Neural cell (in vitro differentiated cells): ENCODE results near the gene PTPRC. TPM values are rescaled to one million over a fixed set of nuclear protein-coding genes. Genes with fewer than 3 reads are reported as not detected.

Experiments used
- H2AFZ ChIP-seq: fragments of 200-600, 300-800 bp; sonication (generic), shearing (Covaris generic); 2 replicates; pipeline ENCODE4 v1.6.0; 2014; ENCODE audit warnings: low read depth, mild to moderate bottlenecking, antibody characterized with exemption, low read length, moderate library complexity
- H3F3A ChIP-seq: fragments of 200-600 bp; shearing (Covaris generic); 2 replicates; pipeline ENCODE4 v1.6.1; 2016; ENCODE audit warnings: mild to moderate bottlenecking, moderate library complexity, mixed read lengths, antibody characterized with exemption, low read length; ENCODE audit not compliant: insufficient read depth, poor library complexity, severe bottlenecking
- H3K27ac ChIP-seq: fragments of 200-600, 300-800 bp; sonication (generic), shearing (Covaris generic); 2 replicates; pipeline ENCODE4 v1.5.1; 2014; ENCODE audit warnings: mild to moderate bottlenecking, low read length, moderate library complexity
- H3K27me3 ChIP-seq: fragments of 300-800, 200-600 bp; sonication (generic), shearing (Covaris generic); 2 replicates; pipeline ENCODE4 v1.6.0; 2014; ENCODE audit warnings: mild to moderate bottlenecking, low read depth, low read length, moderate library complexity; ENCODE audit not compliant: insufficient read depth
- H3K36me3 ChIP-seq: fragments of 300-800, 200-600 bp; sonication (generic), shearing (Covaris generic); 2 replicates; pipeline ENCODE4 v1.5.1; 2014; ENCODE audit warnings: mild to moderate bottlenecking, antibody characterized with exemption, low read length, moderate library complexity; ENCODE audit not compliant: insufficient read depth
- H3K4me2 ChIP-seq: fragments of 300-800, 200-600 bp; sonication (generic), shearing (Covaris generic); 2 replicates; pipeline ENCODE4 v1.6.0; 2014; ENCODE audit warnings: mild to moderate bottlenecking, low read length
- H3K4me3 ChIP-seq: fragments of 300-800, 200-600 bp; sonication (generic), shearing (Covaris generic); 2 replicates; pipeline ENCODE4 v1.5.1; 2014; ENCODE audit warnings: mild to moderate bottlenecking, low read length, moderate library complexity
- H3K79me2 ChIP-seq: fragments of 200-600 bp; shearing (Covaris generic); replicated peaks from 2 replicates; pipeline ENCODE4 v1.6.0; 2014; ENCODE audit warnings: mild to moderate bottlenecking, low read length, moderate library complexity; ENCODE audit not compliant: insufficient read depth
- H3K9ac ChIP-seq: fragments of 300-800, 200-600 bp; sonication (generic), shearing (Covaris generic); 2 replicates; pipeline ENCODE4 v1.6.1; 2016; ENCODE audit warnings: mild to moderate bottlenecking, low read length, mixed read lengths
- H3K9me2 ChIP-seq: fragments of 200-600 bp; shearing (Covaris generic); 2 replicates; pipeline ENCODE4 v1.6.1; 2016; ENCODE audit warnings: mild to moderate bottlenecking, low read length, mixed read lengths; ENCODE audit not compliant: insufficient read depth
- H3K9me3 ChIP-seq: fragments of 200-600, 300-800 bp; sonication (generic), shearing (Covaris generic); 2 replicates; pipeline ENCODE4 v1.6.1; 2016; ENCODE audit warnings: mild to moderate bottlenecking, mixed run types, low read length, moderate library complexity, mixed read lengths
- H4K20me1 ChIP-seq: fragments of 200-600 bp; shearing (Covaris generic); 2 replicates; pipeline ENCODE4 v1.6.1; 2016; ENCODE audit warnings: mild to moderate bottlenecking, mixed run types; ENCODE audit not compliant: insufficient read depth
- CTCF ChIP-seq: fragments of 450-650 bp; IDR thresholded peaks from 2 replicates; pipeline ENCODE4 v1.5.1; 2014; ENCODE audit warnings: antibody characterized with exemption, mild to moderate bottlenecking, moderate library complexity; ENCODE audit not compliant: poor library complexity, severe bottlenecking
- EP300 ChIP-seq: fragments of 450-650 bp; conservative IDR thresholded peaks from 2 replicates; pipeline ENCODE4 v1.6.1; 2014; ENCODE audit warnings: antibody characterized with exemption, mild to moderate bottlenecking, moderate library complexity; ENCODE audit not compliant: poor library complexity, severe bottlenecking
- EZH2 ChIP-seq: fragments of 200-600, 300-800 bp; shearing (Covaris generic), sonication (generic); IDR thresholded peaks from 2 replicates; pipeline ENCODE4 v1.6.1; 2014; ENCODE audit warnings: antibody characterized with exemption, low read length, borderline replicate concordance, mild to moderate bottlenecking; ENCODE audit not compliant: insufficient read depth, poor library complexity, severe bottlenecking
- MXI1 ChIP-seq: fragments of 450-650 bp; conservative IDR thresholded peaks from 2 replicates; pipeline ENCODE4 v1.6.1; 2014; ENCODE audit warnings: antibody characterized with exemption, mild to moderate bottlenecking; ENCODE audit not compliant: poor library complexity, severe bottlenecking
- POLR2AphosphoS5 ChIP-seq: IDR thresholded peaks from 2 replicates; pipeline ENCODE4 v1.6.1; 2012
- RAD21 ChIP-seq: fragments of 450-650 bp; conservative IDR thresholded peaks from 2 replicates; pipeline ENCODE4 v1.6.1; 2014; ENCODE audit warnings: antibody characterized with exemption, mild to moderate bottlenecking, moderate library complexity
- REST ChIP-seq: IDR thresholded peaks from 2 replicates; pipeline ENCODE4 v1.6.1; 2012; ENCODE audit warnings: borderline replicate concordance
- SMC3 ChIP-seq: fragments of 450-650 bp; conservative IDR thresholded peaks from 2 replicates; pipeline ENCODE4 v1.6.1; 2014; ENCODE audit warnings: antibody characterized with exemption, mild to moderate bottlenecking, moderate library complexity; ENCODE audit not compliant: poor library complexity
- TAF1 ChIP-seq: IDR thresholded peaks from 2 replicates; pipeline ENCODE4 v1.6.1; 2012; ENCODE audit warnings: low read depth
- polyA plus RNA-seq: library from polyadenylated mRNA; depleted of rRNA; stranded (reverse); fragments of >200 nt; gene quantifications from 2 replicates; pipeline ENCODE4 v1.2.3, GENCODE V29; 2014

Gene PTPRC
- polyA plus RNA-seq, 1 donor from 2014 or later: 0.12 TPM

GRCh38 chr1:198747127-198747526 lies 108.3 kb downstream of the PTPRC start:
- Histone ChIP-seq H3K9ac (no peak overlapping the region), H3K9me3 (no peaks in the 10 kb centered on the region), H4K20me1 (no peaks in the 10 kb centered on the region), H2AFZ (no peak overlapping the region), H3K4me2 (no peak overlapping the region), H3K27me3 (no peaks in the 10 kb centered on the region), H3K4me3 (no peak overlapping the region), H3K36me3 (no peaks in the 10 kb centered on the region), H3K9me2 (no peaks in the 10 kb centered on the region), H3F3A (no peaks in the 10 kb centered on the region), H3K27ac (no peak overlapping the region), H3K79me2 (no peaks in the 10 kb centered on the region)
- TF ChIP-seq TAF1 (no peak), REST (no peak), CTCF (no peak), SMC3 (no peak), MXI1 (no peak), EP300 (no peak), POLR2AphosphoS5 (no peak), EZH2 (no peak), RAD21 (no peak)

- no peak for TF ChIP-seq REST
- no peak for TF ChIP-seq EP300
- no peak for TF ChIP-seq POLR2AphosphoS5
- TF ChIP-seq SMC3: no peak
- no peak for TF ChIP-seq TAF1
- no peak for TF ChIP-seq EZH2
- no peak for TF ChIP-seq CTCF
- TF ChIP-seq RAD21: no peak
- TF ChIP-seq MXI1: no peak
- Histone ChIP-seq H3K36me3 (no peaks in the 10 kb centered on the region), H3K27me3 (no peaks in the 10 kb centered on the region), H3K9me2 (no peaks in the 10 kb centered on the region), H2AFZ (no peak overlapping the region), H3K79me2 (no peaks in the 10 kb centered on the region), H3K9ac (no peak overlapping the region), H3F3A (no peaks in the 10 kb centered on the region), H3K4me3 (no peak overlapping the region), H3K9me3 (no peaks in the 10 kb centered on the region), H4K20me1 (no peaks in the 10 kb centered on the region), H3K4me2 (no peak overlapping the region), H3K27ac (no peak overlapping the region)
Measured at GRCh38 chr1:198749279-198749678, 110.4 kb downstream of the PTPRC start.
